Mucosa of rectum (tissue), 2 donors: ENCODE measurements around the gene OR9I1.

Experiments used
- H3K27ac ChIP-seq, 2 donors: one replicate each; pipeline ENCODE4 v1.7.0; 2013; ENCODE audit warnings: inconsistent platforms in 2 of 2, low read depth in 2 of 2, low read length in 2 of 2
- H3K27me3 ChIP-seq, 2 donors: one replicate each; pipeline ENCODE4 v1.7.0; 2013; ENCODE audit warnings: low read length in 2 of 2; ENCODE audit not compliant: control insufficient read depth in 2 of 2, insufficient read depth in 2 of 2
- H3K36me3 ChIP-seq, 2 donors: one replicate each; pipeline ENCODE4 v1.7.0; 2013; ENCODE audit warnings: low read length in 2 of 2; ENCODE audit not compliant: control insufficient read depth in 2 of 2, insufficient read depth in 2 of 2
- H3K4me1 ChIP-seq, 2 donors: one replicate each; pipeline ENCODE4 v1.7.0; 2013; ENCODE audit warnings: low read length in 2 of 2, mild to moderate bottlenecking in 1 of 2; ENCODE audit not compliant: control insufficient read depth in 2 of 2, insufficient read depth in 2 of 2
- H3K4me3 ChIP-seq, 2 donors: one replicate each; pipeline ENCODE4 v1.7.0; 2013; ENCODE audit warnings: low read length in 2 of 2
- H3K9ac ChIP-seq, 2 donors: one replicate each; pipeline ENCODE4 v1.7.0; 2013; ENCODE audit warnings: low read length in 2 of 2, low read depth in 1 of 2, mild to moderate bottlenecking in 1 of 2
- H3K9me3 ChIP-seq, 2 donors: one replicate each; pipeline ENCODE4 v1.7.0; 2013; ENCODE audit warnings: low read length in 2 of 2; ENCODE audit not compliant: control insufficient read depth in 2 of 2
- donor health status: healthy.
- donor health status: Normal muscosa, but diverticular disease.

OR9I1 gene

GRCh38 chr11:58121096-58121495, 4.2 kb downstream of the OR9I1 start:
- H3K9me3 ChIP-seq, result no peaks in the 10 kb centered on the region
- H3K9ac ChIP-seq, result no peak overlapping the region
- H3K36me3 ChIP-seq, result no peaks in the 10 kb centered on the region
- no peak overlapping the region for H3K27ac ChIP-seq
- no peak overlapping the region for H3K4me3 ChIP-seq
- H3K4me1 ChIP-seq, result no peaks in the 10 kb centered on the region
- no peaks in the 10 kb centered on the region for H3K27me3 ChIP-seq

- Histone ChIP-seq H3K27ac (no peak overlapping the region), H3K9ac (no peak overlapping the region), H3K9me3 (no peaks in the 10 kb centered on the region), H3K4me3 (no peak overlapping the region), H3K4me1 (no peaks in the 10 kb centered on the region), H3K36me3 (no peaks in the 10 kb centered on the region), H3K27me3 (no peaks in the 10 kb centered on the region)
These were observed 27.9 kb downstream of the OR9I1 start for GRCh38 chr11:58097437-58097836.

GRCh38 chr11:58086528-58086927, 38.8 kb downstream of the OR9I1 start:
- Histone ChIP-seq H3K4me1 (no peaks in the 10 kb centered on the region), H3K4me3 (no peak overlapping the region), H3K36me3 (no peaks in the 10 kb centered on the region), H3K27me3 (no peaks in the 10 kb centered on the region), H3K27ac (no peak overlapping the region), H3K9ac (no peak overlapping the region), H3K9me3 (no peaks in the 10 kb centered on the region)

- no peaks in the 10 kb centered on the region for H3K27me3 ChIP-seq
- no peak overlapping the region for H3K9ac ChIP-seq
- no peaks in the 10 kb centered on the region for H3K36me3 ChIP-seq
- no peak overlapping the region for H3K4me3 ChIP-seq
- H3K27ac ChIP-seq, result no peak overlapping the region
- no peaks in the 10 kb centered on the region for H3K4me1 ChIP-seq
- no peaks in the 10 kb centered on the region for H3K9me3 ChIP-seq
These were observed 49.5 kb downstream of the OR9I1 start for GRCh38 chr11:58075781-58076180.

GRCh38 chr11:58070585-58070984, 54.7 kb downstream of the OR9I1 start:
- no peaks in the 10 kb centered on the region for H3K9me3 ChIP-seq

GRCh38 chr11:58068655-58069054, 56.7 kb downstream of the OR9I1 start:
- no peak overlapping the region for H3K9ac ChIP-seq
- no peaks in the 10 kb centered on the region for H3K4me1 ChIP-seq
- no peak overlapping the region for H3K27ac ChIP-seq
- H3K9me3 ChIP-seq, result no peaks in the 10 kb centered on the region
- H3K36me3 ChIP-seq, result no peaks in the 10 kb centered on the region
- no peaks in the 10 kb centered on the region for H3K27me3 ChIP-seq
- no peak overlapping the region for H3K4me3 ChIP-seq

More at GRCh38 chr11:58070585-58070984, 54.7 kb downstream of the OR9I1 start:
- no peak overlapping the region for H3K27ac ChIP-seq
- no peaks in the 10 kb centered on the region for H3K27me3 ChIP-seq
- no peak overlapping the region for H3K4me3 ChIP-seq
- no peak overlapping the region for H3K9ac ChIP-seq
- H3K36me3 ChIP-seq, result no peaks in the 10 kb centered on the region
- H3K4me1 ChIP-seq, result no peaks in the 10 kb centered on the region

- no peaks in the 10 kb centered on the region for H3K9me3 ChIP-seq
- no peak overlapping the region for H3K27ac ChIP-seq
- no peak overlapping the region for H3K9ac ChIP-seq
- H3K4me1 ChIP-seq, result no peaks in the 10 kb centered on the region
- no peak overlapping the region for H3K4me3 ChIP-seq
- no peaks in the 10 kb centered on the region for H3K27me3 ChIP-seq
- H3K36me3 ChIP-seq, result no peaks in the 10 kb centered on the region
These were observed 57.6 kb downstream of the OR9I1 start for GRCh38 chr11:58067685-58068084.
